CD14-positive monocyte (primary cell): Measurements from ENCODE around the gene CIBAR2. TPM values are rescaled to one million over a fixed set of nuclear protein-coding genes. Genes with fewer than 3 reads are reported as not detected.
A peak's percentile ranks its signal among the peaks of the same experiment; 100 is the strongest.

Experiments
- DNase-seq, 3 donors: peaks; one replicate each; pipeline ENCODE4 v3.0.0-alpha.2; 2011 to 2022
- H2AFZ ChIP-seq: 2 replicates; pipeline ENCODE4 v1.6.0; 2012; ENCODE audit warnings: mild to moderate bottlenecking, low read depth, low read length, inconsistent platforms; ENCODE audit not compliant: insufficient read depth, poor library complexity, severe bottlenecking
- H3K27ac ChIP-seq, 2 donors: 1 replicate in 1 of 2; 2 replicates in 1 of 2; pipeline ENCODE4 v1.5.1; 2012 to 2013; ENCODE audit warnings: low read length in 2 of 2, control low read depth in 1 of 2, inconsistent platforms in 1 of 2, low read depth in 1 of 2, mild to moderate bottlenecking in 1 of 2
- H3K27me3 ChIP-seq, 2 donors: one replicate each; pipeline versions ENCODE4 v1.6.0 to v1.6.1; 2011 to 2013; ENCODE audit warnings: low read length in 2 of 2; ENCODE audit not compliant: control insufficient read depth in 2 of 2, insufficient read depth in 2 of 2
- H3K36me3 ChIP-seq, 2 donors: replicated peaks in 1 of 2; 1 replicate in 1 of 2; 2 replicates in 1 of 2; pipeline versions ENCODE4 v1.5.1 to v1.6.1; 2012 to 2013; ENCODE audit warnings: low read length in 2 of 2, control low read depth in 1 of 2, inconsistent platforms in 1 of 2, mild to moderate bottlenecking in 1 of 2; ENCODE audit not compliant: insufficient read depth in 2 of 2, control insufficient read depth in 1 of 2
- H3K4me1 ChIP-seq, 2 donors: 1 replicate in 1 of 2; 2 replicates in 1 of 2; pipeline versions ENCODE4 v1.5.1 to v1.6.1; 2012 to 2013; ENCODE audit warnings: low read length in 2 of 2, control low read depth in 1 of 2, inconsistent platforms in 1 of 2, mild to moderate bottlenecking in 1 of 2, moderate library complexity in 1 of 2; ENCODE audit not compliant: insufficient read depth in 2 of 2, control insufficient read depth in 1 of 2
- H3K4me2 ChIP-seq: replicated peaks from 2 replicates; pipeline ENCODE3; 2012; ENCODE audit warnings: low read length, moderate library complexity, mild to moderate bottlenecking; ENCODE audit not compliant: poor library complexity, severe bottlenecking; ENCODE audit errors: extremely low read depth
- H3K4me3 ChIP-seq, 3 experiments: fragments of 200-600 bp in 1 of 3; sonication (generic) in 1 of 3; replicated peaks in 1 of 3; 1 replicate in 2 of 3; 2 replicates in 1 of 3; pipeline ENCODE4 v1.5.1; 2011 to 2013; ENCODE audit warnings: low read length in 3 of 3, mild to moderate bottlenecking in 3 of 3, control low read depth in 2 of 3, low read depth in 2 of 3, inconsistent platforms in 1 of 3, moderate library complexity in 1 of 3
- H3K79me2 ChIP-seq: 2 replicates; pipeline ENCODE4 v1.6.0; 2012; ENCODE audit warnings: mild to moderate bottlenecking, control low read depth, inconsistent platforms, low read length, moderate library complexity; ENCODE audit not compliant: insufficient read depth
- H3K9ac ChIP-seq: 2 replicates; pipeline ENCODE4 v1.6.0; 2017; ENCODE audit warnings: low read length, mild to moderate bottlenecking; ENCODE audit not compliant: insufficient read depth, poor library complexity, severe bottlenecking
- H3K9me3 ChIP-seq, 2 donors: replicated peaks in 1 of 2; 1 replicate in 1 of 2; 2 replicates in 1 of 2; pipeline versions ENCODE4 v1.5.1 to v1.6.1; 2012 to 2013; ENCODE audit warnings: low read length in 2 of 2, control low read depth in 1 of 2; ENCODE audit not compliant: control insufficient read depth in 1 of 2, insufficient read depth in 1 of 2
- H4K20me1 ChIP-seq: 2 replicates; pipeline ENCODE4 v1.6.0; 2012; ENCODE audit warnings: mild to moderate bottlenecking, low read length, control low read depth, moderate library complexity; ENCODE audit not compliant: insufficient read depth
- H3K27ac Mint-ChIP-seq, 7 donors: one replicate each; pipeline ENCODE4 v1.8.0; 2020; ENCODE audit warnings: mild to moderate bottlenecking in 7 of 7, mixed read lengths in 7 of 7, moderate library complexity in 6 of 7, inconsistent platforms in 2 of 7
- H3K27me3 Mint-ChIP-seq, 3 donors: one replicate each; pipeline ENCODE4 v1.8.0; 2021 to 2022; ENCODE audit warnings: low read depth in 3 of 3, mild to moderate bottlenecking in 3 of 3, mixed read lengths in 3 of 3, moderate library complexity in 3 of 3, inconsistent platforms in 1 of 3
- H3K36me3 Mint-ChIP-seq, 2 donors: one replicate each; pipeline ENCODE4 v1.8.0; 2020; ENCODE audit warnings: mixed read lengths in 2 of 2, inconsistent platforms in 1 of 2, mild to moderate bottlenecking in 1 of 2
- H3K4me1 Mint-ChIP-seq: one replicate; pipeline ENCODE4 v1.8.0; 2020; ENCODE audit warnings: mild to moderate bottlenecking, mixed read lengths
- H3K4me3 Mint-ChIP-seq, 2 donors: one replicate each; pipeline ENCODE4 v1.8.0; 2020; ENCODE audit warnings: mild to moderate bottlenecking in 2 of 2, mixed read lengths in 2 of 2, moderate library complexity in 1 of 2
- H3K9me3 Mint-ChIP-seq, 7 donors: one replicate each; pipeline ENCODE4 v1.8.0; 2020 to 2022; ENCODE audit warnings: mixed read lengths in 7 of 7, mild to moderate bottlenecking in 6 of 7, moderate library complexity in 6 of 7, inconsistent platforms in 2 of 7
- CTCF ChIP-seq: fragments of 200-600 bp; IDR thresholded peaks from one replicate; pipeline ENCODE4 v1.8.0; 2022; ENCODE audit warnings: antibody characterized with exemption, mild to moderate bottlenecking
- WGBS: methylation state at CpG from one replicate; pipeline ENCODE4 v1.1.5; 2013; ENCODE audit warnings: missing lambda C conversion rate; ENCODE audit not compliant: insufficient coverage; 5-methylcytosine and 5-hydroxymethylcytosine counted together
- intact Hi-C, 2 donors: fragments of 100-400 bp; cut with micrococcal nuclease; formaldehyde crosslinking; loops; one replicate each; pipeline versions ENCODE4 v1.15.0 to v1.15.1; 2023
- polyA plus RNA-seq, 3 donors: library from polyadenylated mRNA; depleted of rRNA in 1 of 3; unstranded in 2 of 3; stranded (reverse) in 1 of 3; fragments of 300-500 nt in 2 of 3; fragments of >200 nt in 1 of 3; fragmentation: Illumina TruSeq in 2 of 3; gene quantifications; 1 replicate in 2 of 3; 2 replicates in 1 of 3; pipeline ENCODE4 v1.2.3, GENCODE V29; 2012 to 2021

Gene CIBAR2
- polyA plus RNA-seq, 3 donors: not detected

- Histone ChIP-seq H3K79me2 (no peaks in the 10 kb centered on the region), H3K4me3 (peak overlapping the region in 2 of 3 experiments; percentile 14 to 63), H3K36me3 (no peaks in the 10 kb centered on the region), H3K4me1 (peaks cover 7 to 20% of the 10 kb centered on the region in 2 donors), H2AFZ (peak overlapping the region; percentile 11), H3K4me2 (peak overlapping the region; percentile 73), H3K9me3 (no peaks in the 10 kb centered on the region), H3K27ac (peak overlapping the region; percentile 46 to 73), H4K20me1 (no peaks in the 10 kb centered on the region), H3K9ac (peak overlapping the region; percentile 12), H3K27me3 (no peaks in the 10 kb centered on the region)
- 0% methylated on average over 9 of the region's 20 CpGs for WGBS
- DNase-seq: peak; percentile 78 to 80 (median 80)
- intact Hi-C loops: loop anchor here in 1 of 2 donors (5.0 kb wide), 2 partner anchors 42 to 132 kb away; no protein-coding TSS in a partner anchor
- peaks cover 14% of the 10 kb centered on the region for H3K4me1 Mint-ChIP-seq
- peak overlapping the region; percentile 75 to 91 for H3K4me3 Mint-ChIP-seq
- peaks cover 2 to 5% (median 3%) of the 10 kb centered on the region in 3 donors for H3K27me3 Mint-ChIP-seq
- peak overlapping the region; percentile 91 to 97 (median 95) for H3K27ac Mint-ChIP-seq
- TF ChIP-seq CTCF: peak; percentile 89
- H3K9me3 Mint-ChIP-seq: peaks cover 0 to 3% (median 0%) of the 10 kb centered on the region in 7 donors
- H3K36me3 Mint-ChIP-seq: no peaks in the 10 kb centered on the region
Measured at GRCh38 chr16:85114909-85115567, 2.8 kb upstream of the CIBAR2 start.

GRCh38 chr16:85113913-85114312 lies 1.6 kb upstream of the CIBAR2 start:
- peaks cover 2 to 3% (median 3%) of the 10 kb centered on the region in 3 donors for H3K27me3 Mint-ChIP-seq
- no peak for DNase-seq
- Histone ChIP-seq H3K9ac (no peak overlapping the region), H3K27me3 (no peaks in the 10 kb centered on the region), H2AFZ (no peak overlapping the region), H3K4me3 (no peak overlapping the region), H3K9me3 (no peaks in the 10 kb centered on the region), H4K20me1 (no peaks in the 10 kb centered on the region), H3K4me2 (no peak overlapping the region), H3K4me1 (peaks cover 7 to 20% of the 10 kb centered on the region in 2 donors), H3K27ac (no peak overlapping the region), H3K36me3 (no peaks in the 10 kb centered on the region), H3K79me2 (no peaks in the 10 kb centered on the region)
- peaks cover 14% of the 10 kb centered on the region for H3K4me1 Mint-ChIP-seq
- peak overlapping the region in 1 of 7 donors; percentile 1 for H3K27ac Mint-ChIP-seq
- H3K9me3 Mint-ChIP-seq: peaks cover 0 to 3% (median 0%) of the 10 kb centered on the region in 7 donors
- 94% methylated on average over 11 of the region's 14 CpGs for WGBS
- intact Hi-C loops: no loop called here
- no peak overlapping the region for H3K4me3 Mint-ChIP-seq
- no peak for TF ChIP-seq CTCF
- H3K36me3 Mint-ChIP-seq: no peaks in the 10 kb centered on the region
